Stimulated activated CD8-positive, alpha-beta memory T cell treated with anti-CD3 and anti-CD28 coated beads, Interleukin-7, amount 100 ng/mL, for 48 hours (primary cell): ENCODE data around the gene SMYD3.

Experiments used
- DNase-seq, 2 donors: peaks; one replicate each; pipeline ENCODE4 v3.0.0-alpha.2; 2020; ENCODE audit warnings: low read depth in 1 of 2; ENCODE audit errors: extremely low read depth in 1 of 2

The SMYD3 gene

GRCh38 chr1:246189126-246189525 lies 318.0 kb downstream of the SMYD3 start:
- DNase-seq, result no peak

- DNase-seq, result no peak
Observed at GRCh38 chr1:246187834-246188372, 319.2 kb downstream of the SMYD3 start.

GRCh38 chr1:246184503-246184902 lies 322.6 kb downstream of the SMYD3 start:
- DNase-seq, result no peak

DNA sequence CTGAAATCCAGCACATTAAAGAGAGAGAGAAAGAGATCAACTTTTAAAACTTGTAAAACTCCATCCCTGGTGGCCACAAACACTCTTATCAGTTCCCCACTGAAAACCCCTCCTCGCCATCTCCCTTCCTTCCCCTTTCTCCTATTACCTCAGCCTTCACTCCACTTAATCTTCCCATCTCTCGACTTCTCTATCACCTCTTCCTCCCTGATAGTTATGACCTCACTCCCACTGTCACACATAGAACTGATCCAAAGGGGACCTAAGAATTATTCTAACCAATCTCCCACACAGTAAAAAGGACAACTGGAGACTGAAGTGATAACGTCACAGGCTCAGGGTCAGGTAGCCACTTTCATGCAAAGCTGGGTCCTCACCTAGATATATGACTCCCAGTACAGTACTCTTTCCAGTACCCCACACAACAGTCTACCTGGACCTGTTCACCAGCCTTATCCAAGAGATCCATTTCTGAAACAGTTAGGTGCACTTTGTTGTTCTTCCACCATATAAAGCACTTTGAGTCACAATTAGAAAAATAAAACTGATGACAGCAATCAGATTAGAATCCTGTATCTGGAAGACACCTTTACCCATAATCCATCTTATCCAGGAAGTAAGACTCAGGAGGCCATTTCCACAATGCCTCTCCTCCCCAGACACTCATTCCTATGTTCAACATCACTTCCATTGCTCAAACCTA lies 324.8 kb downstream of the SMYD3 start:
- no peak for DNase-seq

DNA sequence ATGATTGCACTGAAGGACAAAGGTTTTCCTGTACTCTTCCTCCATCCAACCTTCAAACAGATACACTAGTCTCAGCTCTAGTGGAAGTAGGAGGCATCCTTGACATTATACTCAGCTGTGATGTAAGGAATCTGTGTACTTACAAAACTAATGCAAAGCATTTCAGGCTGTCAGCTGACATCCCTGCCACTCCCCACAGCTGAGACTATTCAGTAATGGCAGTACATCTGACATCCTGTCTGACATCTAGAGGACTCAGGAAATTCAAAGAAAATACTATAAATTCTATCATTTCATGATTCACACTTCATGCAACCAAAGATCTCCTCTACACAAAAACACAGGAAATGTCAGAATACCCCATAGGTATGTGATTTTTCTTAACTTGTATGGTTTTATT lies 325.8 kb downstream of the SMYD3 start:
- no peak for DNase-seq

DNA sequence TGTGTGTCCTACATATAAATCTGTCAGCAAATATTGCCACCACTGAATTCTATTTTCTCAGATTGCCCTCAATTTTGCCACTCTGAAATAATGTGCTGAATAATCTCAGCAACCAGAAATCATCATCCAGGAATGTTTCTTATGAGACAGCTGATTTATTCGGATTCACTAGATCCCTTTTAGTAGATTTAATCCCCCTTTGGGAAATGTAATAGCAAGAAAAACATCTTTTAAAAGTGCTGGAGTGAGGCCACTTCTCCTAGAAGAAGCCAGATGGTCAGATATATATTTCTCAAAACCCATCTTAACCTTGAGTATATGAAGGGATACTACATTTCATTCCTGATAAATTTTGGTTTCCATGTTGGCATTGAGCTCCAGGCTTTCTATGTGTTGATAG lies 327.7 kb downstream of the SMYD3 start:
- no peak for DNase-seq

DNA sequence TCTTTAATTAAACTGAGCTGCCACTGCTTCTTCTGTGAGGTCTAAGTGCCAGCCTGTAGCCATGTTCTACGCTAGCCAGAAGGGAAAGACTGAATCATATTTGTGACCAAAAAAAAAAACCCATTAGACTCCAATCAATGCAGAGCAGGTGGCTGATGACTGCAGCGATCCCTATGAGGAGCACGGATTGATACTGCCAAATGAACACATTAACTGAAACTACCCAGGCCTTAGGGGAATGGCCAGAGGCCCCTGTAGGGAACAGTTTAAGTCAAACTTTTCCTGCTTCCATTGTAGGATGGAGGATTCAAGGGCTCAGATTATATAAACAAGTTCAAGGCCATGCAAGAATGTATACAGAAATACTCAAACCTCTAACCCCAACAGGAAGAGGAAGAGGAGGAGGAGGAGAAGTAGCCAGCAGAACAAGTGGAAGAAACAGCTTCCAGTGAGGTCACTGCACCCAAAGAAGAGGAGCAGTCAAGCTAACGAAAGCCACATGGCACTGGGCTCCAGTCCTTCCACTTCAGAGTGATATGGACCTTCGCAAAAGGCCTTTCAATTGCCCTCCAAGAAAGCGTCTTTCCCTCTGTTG lies 328.3 kb downstream of the SMYD3 start:
- DNase-seq, result no peak

DNA sequence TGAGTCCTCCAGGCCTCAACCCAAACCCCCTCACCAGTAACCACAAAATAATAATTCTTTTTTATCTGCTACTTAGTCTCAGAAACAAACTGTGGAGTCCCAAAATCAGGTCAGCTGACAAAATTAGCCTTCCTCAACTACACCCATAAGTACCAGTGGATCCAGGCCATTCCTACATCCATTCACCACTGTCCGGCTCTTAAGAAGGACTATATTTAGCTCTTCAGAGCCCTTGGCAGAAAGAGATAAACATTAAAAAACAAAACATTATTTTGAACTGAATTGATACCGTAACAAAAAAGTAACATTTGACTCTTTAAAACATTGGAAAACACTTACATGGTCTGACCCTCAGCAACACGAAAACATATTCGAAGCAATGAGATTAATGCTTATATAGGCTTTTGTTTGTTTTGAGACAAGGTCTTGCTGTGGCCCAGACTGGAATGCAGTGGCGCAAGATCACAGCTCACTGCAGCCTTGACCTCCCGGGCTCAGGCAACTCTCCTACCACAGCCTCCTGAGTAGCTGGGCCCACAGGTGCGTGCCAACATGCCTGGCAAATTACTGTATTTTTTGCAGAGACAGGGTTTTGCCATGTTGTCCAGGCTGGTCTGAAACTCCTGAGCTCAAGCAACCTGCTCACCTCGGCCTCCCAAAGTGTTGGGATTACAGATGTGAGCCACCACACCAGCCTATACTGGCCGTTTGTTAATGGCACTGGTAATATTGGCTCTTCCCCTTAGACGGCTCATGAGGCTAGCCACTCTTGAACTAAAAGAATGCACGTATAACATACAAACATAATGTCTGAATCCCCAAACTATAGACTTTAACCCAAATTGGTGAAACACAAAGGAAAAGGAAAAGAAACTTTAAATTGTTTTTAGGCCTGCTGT lies 330.7 kb downstream of the SMYD3 start:
- DNase-seq, result no peak

DNA sequence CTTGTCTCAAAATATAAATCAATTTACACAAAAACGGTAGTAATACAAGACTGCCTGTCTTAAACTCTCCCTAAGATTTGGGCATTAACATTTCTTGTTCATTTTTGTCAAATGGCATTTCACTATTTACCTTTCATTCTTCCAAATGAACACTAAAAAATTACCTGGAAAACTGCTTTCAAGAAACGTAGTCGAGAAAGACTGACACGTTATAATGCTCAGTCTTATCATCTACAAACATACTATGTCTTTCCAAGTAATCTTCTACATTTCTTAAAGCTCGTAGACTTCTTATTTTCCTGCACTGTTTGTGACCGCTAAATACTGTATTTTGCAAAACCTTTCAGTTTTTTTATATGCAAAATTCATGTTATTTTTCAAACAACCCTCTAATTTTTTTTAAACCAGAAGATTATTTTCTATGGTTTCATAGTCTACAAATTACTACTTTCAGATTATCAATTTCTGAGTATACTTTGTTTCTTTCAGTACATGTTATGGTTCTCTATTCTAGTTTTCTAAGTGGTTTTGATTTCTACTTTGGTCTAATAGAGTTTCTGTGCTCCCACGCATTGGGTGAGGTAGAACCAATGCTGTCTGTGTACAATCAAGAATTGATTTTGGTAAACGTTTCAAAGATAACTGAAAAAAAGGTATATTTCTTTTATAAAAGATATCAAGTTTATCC lies 336.4 kb downstream of the SMYD3 start:
- DNase-seq, result no peak

DNA sequence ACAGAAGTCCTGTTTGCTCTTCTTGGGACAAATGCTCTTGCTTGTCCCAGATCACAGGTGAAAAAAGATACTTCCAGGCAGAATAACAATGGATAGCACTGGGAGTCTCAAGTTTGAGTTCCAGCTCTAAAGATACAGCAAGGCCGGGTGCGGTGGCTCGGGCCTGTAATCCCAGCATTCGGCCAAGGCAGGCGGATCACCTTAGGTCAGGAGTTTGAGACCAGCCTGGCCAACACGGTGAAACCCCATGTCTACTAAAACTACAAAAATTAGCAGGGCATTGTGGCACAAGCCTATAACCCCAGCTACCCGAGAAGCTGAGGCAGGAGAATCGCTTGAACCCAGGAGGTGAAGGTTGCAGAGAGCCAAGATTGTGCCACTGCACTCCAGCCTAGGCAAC lies 337.6 kb downstream of the SMYD3 start:
- DNase-seq, result no peak

- no peak for DNase-seq
Observed at GRCh38 chr1:246169019-246169418, 338.1 kb downstream of the SMYD3 start.

GRCh38 chr1:246166841-246167240 lies 340.2 kb downstream of the SMYD3 start:
- DNase-seq, result no peak

DNA sequence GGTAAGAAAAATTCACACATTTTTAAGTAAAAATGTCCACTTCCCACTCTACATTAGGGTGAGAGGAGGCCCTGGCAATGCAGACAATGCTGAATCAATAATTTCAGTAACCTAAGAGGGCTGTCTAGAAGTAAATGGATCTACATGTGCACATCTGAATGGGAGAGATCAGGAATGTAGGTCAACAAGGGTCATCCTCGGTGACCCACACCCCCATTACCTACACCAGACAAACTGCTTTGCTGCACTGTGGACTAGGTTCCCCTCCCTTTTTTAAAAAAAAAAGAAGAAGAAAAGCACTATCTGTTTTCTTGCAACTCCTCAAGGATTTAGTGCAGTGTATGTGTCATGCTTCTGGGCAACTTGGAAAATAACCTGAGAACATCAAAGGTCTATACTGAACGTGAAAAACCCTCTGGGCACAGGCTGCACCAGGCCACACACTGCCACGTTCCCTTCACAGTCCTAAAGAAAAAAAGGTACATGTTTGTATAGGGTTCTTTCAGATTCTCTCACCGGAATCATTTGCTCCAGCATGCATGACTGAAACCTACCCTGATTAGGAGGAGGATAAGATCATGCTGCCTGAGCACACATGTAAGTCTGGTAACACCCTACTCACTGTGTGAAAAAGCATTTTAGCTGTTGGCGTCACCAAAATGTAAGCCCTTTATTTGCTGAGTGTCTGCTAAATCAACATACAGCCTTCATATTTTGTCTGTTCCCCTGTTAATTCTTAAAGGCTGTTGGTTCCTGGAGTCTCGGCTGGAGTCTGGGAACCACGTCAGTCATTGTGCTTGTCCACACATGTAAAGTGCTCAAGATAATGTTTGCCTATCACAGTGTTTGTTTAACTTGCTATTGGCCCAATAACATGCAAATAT lies 341.0 kb downstream of the SMYD3 start:
- DNase-seq, result no peak

GRCh38 chr1:246164764-246165163 lies 342.3 kb downstream of the SMYD3 start:
- DNase-seq, result no peak

GRCh38 chr1:246162560-246162959 lies 344.5 kb downstream of the SMYD3 start:
- no peak for DNase-seq

- DNase-seq, result no peak
Observed at GRCh38 chr1:246161626-246162025, 345.5 kb downstream of the SMYD3 start.

DNA sequence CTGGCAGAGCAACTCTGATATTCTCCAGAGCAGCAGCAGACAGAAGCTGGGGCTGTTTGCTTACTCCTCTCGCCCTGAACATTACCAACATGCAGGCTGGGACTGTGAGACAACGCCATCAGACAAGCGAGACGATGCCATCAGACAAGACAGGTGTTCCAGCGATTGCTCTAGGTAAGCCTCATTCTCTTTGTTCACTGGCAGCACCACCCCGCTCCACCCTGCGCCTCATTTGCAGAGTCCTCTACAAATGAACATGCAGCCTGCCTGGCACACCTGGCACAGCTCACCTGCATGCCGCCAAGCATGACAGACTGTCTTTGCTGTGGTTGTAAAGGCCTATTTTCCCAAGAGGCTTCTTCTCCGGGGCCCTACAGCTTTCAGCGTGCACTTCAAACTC lies 346.2 kb downstream of the SMYD3 start:
- no peak for DNase-seq

- DNase-seq, result no peak
Observed at GRCh38 chr1:246160374-246160773, 346.7 kb downstream of the SMYD3 start.

- no peak for DNase-seq
Observed at GRCh38 chr1:246159279-246160227, 347.5 kb downstream of the SMYD3 start.
